Peyer's patch (tissue), 4 donors: ENCODE measurements around the gene HNRNPLL.

Experiments used
- POLR2A ChIP-seq, 2 donors: fragments of 450-650 bp; IDR thresholded peaks; one replicate each; pipeline ENCODE4 v1.5.1; 2017; ENCODE audit warnings: antibody characterized with exemption in 2 of 2, mild to moderate bottlenecking in 2 of 2, moderate library complexity in 2 of 2
- TF ChIP-seq, protein P1 (sequence below), 6 experiments: fragments of 450-650 bp in 4 of 6; fragments of 200-600 bp in 2 of 6; sonication (generic) in 1 of 6; IDR thresholded peaks; one replicate each; pipeline ENCODE4 v1.5.1; 2017 to 2019; ENCODE audit warnings: antibody characterized with exemption in 6 of 6, mild to moderate bottlenecking in 3 of 6, moderate library complexity in 1 of 6

DNA sequence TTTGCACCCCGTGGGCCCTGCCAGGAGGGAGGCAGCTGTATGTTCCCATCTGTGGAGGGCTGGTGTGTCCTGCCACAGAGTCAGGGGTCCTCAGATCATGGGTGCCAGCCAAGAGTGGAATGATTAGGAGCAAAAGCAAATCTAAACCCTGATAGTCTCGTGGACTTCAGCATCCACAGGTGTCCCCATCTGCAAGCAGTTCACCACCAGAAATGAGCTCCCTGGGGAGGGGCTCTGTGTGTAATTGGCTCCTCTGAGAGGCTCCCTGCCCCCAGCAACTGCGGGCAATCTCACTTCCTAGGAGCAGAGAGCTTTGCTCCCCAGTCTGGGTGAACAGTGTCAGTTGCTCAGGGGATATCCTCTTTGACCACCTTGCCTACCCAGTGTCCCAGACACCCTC lies 78.1 kb downstream of the HNRNPLL start:
- TF ChIP-seq, protein P1, sequence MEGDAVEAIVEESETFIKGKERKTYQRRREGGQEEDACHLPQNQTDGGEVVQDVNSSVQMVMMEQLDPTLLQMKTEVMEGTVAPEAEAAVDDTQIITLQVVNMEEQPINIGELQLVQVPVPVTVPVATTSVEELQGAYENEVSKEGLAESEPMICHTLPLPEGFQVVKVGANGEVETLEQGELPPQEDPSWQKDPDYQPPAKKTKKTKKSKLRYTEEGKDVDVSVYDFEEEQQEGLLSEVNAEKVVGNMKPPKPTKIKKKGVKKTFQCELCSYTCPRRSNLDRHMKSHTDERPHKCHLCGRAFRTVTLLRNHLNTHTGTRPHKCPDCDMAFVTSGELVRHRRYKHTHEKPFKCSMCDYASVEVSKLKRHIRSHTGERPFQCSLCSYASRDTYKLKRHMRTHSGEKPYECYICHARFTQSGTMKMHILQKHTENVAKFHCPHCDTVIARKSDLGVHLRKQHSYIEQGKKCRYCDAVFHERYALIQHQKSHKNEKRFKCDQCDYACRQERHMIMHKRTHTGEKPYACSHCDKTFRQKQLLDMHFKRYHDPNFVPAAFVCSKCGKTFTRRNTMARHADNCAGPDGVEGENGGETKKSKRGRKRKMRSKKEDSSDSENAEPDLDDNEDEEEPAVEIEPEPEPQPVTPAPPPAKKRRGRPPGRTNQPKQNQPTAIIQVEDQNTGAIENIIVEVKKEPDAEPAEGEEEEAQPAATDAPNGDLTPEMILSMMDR (IDR thresholded peaks at IDR 0.05), result no peak
- TF ChIP-seq POLR2A (IDR thresholded peaks at IDR 0.05), result no peak
